ENCODE measurements around the gene KIF20B.

KIF20B gene

GRCh38 chr10:89659143-89660131, 42.0 kb upstream of the KIF20B start:
- no peak for TF ChIP-seq CTCF (IDR thresholded peaks at IDR 0.05; ENCODE audit: low read depth, low read length)
- DNase-seq (ENCODE audit: extremely low read depth, low read depth) = peak; percentile 29

GRCh38 chr10:89662596-89662995, 38.8 kb upstream of the KIF20B start:
- no peak for TF ChIP-seq CTCF (IDR thresholded peaks at IDR 0.05; ENCODE audit: low read depth, low read length)
- DNase-seq (ENCODE audit: extremely low read depth, low read depth) = no peak

GRCh38 chr10:89663144-89663543, 38.2 kb upstream of the KIF20B start:
- TF ChIP-seq CTCF (IDR thresholded peaks at IDR 0.05; ENCODE audit: low read depth, low read length) = no peak
- no peak for DNase-seq (ENCODE audit: extremely low read depth, low read depth)

- no peak for TF ChIP-seq CTCF (IDR thresholded peaks at IDR 0.05; ENCODE audit: low read depth, low read length)
- DNase-seq (ENCODE audit: extremely low read depth, low read depth) = no peak
These were observed 37.2 kb upstream of the KIF20B start for GRCh38 chr10:89664203-89664602.

- TF ChIP-seq CTCF (IDR thresholded peaks at IDR 0.05; ENCODE audit: low read depth, low read length) = no peak
- DNase-seq (ENCODE audit: extremely low read depth, low read depth) = no peak
These were observed 36.1 kb upstream of the KIF20B start for GRCh38 chr10:89665302-89665701.

- DNase-seq (ENCODE audit: extremely low read depth, low read depth) = no peak
- no peak for TF ChIP-seq CTCF (IDR thresholded peaks at IDR 0.05; ENCODE audit: low read depth, low read length)
These were observed 35.3 kb upstream of the KIF20B start for GRCh38 chr10:89666138-89666537.

GRCh38 chr10:89668386-89669071, 32.9 kb upstream of the KIF20B start:
- TF ChIP-seq CTCF (IDR thresholded peaks at IDR 0.05; ENCODE audit: low read depth, low read length) = no peak
- no peak for DNase-seq (ENCODE audit: extremely low read depth, low read depth)

All from AG09319 (cell line).